ENCODE data around the gene VEGFA.

DNA sequence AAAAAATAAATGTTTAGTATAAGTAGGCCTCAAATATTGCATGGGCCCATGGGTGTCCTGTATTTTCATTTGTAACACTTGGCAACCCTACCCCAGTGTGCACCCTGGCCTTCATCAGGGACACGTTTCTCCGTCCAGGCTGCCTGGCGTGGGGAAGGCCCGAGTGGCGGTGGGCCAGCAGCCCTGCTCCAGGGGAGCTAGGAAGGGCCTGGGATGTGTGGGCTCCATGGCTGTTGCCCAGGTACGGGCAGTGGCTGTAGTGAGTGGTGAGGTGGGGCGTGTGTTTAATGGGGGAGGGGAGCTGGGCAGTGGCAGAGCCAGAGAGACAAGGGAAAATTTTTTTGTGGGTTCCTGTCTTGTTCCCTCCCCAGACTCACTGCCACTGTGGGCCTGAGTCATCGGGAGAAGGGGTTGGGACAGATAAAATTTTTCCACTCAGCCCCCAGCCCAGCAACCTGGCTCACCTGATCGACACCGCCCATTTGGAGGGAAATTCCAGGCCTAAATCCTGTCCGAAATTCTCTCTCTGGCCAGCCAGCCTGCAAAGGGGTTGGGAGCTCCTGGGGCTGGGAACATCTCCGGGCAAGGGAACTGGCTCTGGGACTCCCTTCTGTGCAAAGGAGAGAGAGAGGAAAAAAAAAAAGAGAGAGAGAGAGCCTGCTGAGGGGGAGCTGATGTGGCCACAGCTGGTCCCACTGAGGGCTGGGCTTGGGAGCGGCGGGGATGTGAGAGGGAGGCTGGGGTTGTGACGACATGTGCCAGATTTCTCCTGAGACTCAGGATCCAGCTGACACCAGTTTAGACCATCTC is 32.5 kb upstream of the VEGFA start:
- TF ChIP-seq POLR2AphosphoS5 (IDR thresholded peaks at IDR 0.05; ENCODE audit: low read depth, low read length) (no peak), EZH2 (IDR thresholded peaks at IDR 0.05; ENCODE audit: low read depth, low read length, severe bottlenecking) (no peak), CHD2 (IDR thresholded peaks at IDR 0.05; ENCODE audit: low read length) (no peak), POLR2A (IDR thresholded peaks at IDR 0.05; ENCODE audit: control extremely low read depth in 1 of 2, low read depth in 2 of 2, low read length in 2 of 2) (no peak)
- TF ChIP-seq, protein P1, sequence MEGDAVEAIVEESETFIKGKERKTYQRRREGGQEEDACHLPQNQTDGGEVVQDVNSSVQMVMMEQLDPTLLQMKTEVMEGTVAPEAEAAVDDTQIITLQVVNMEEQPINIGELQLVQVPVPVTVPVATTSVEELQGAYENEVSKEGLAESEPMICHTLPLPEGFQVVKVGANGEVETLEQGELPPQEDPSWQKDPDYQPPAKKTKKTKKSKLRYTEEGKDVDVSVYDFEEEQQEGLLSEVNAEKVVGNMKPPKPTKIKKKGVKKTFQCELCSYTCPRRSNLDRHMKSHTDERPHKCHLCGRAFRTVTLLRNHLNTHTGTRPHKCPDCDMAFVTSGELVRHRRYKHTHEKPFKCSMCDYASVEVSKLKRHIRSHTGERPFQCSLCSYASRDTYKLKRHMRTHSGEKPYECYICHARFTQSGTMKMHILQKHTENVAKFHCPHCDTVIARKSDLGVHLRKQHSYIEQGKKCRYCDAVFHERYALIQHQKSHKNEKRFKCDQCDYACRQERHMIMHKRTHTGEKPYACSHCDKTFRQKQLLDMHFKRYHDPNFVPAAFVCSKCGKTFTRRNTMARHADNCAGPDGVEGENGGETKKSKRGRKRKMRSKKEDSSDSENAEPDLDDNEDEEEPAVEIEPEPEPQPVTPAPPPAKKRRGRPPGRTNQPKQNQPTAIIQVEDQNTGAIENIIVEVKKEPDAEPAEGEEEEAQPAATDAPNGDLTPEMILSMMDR (IDR thresholded peaks at IDR 0.05; ENCODE audit: control extremely low read depth in 1 of 3, insufficient read depth in 1 of 3, low read depth in 1 of 3, low read length in 3 of 3), result no peak
